Measurements from ENCODE around the gene TMOD2.
A peak's percentile ranks its signal among the peaks of the same experiment; 100 is the strongest.

- TF ChIP-seq, protein P1, sequence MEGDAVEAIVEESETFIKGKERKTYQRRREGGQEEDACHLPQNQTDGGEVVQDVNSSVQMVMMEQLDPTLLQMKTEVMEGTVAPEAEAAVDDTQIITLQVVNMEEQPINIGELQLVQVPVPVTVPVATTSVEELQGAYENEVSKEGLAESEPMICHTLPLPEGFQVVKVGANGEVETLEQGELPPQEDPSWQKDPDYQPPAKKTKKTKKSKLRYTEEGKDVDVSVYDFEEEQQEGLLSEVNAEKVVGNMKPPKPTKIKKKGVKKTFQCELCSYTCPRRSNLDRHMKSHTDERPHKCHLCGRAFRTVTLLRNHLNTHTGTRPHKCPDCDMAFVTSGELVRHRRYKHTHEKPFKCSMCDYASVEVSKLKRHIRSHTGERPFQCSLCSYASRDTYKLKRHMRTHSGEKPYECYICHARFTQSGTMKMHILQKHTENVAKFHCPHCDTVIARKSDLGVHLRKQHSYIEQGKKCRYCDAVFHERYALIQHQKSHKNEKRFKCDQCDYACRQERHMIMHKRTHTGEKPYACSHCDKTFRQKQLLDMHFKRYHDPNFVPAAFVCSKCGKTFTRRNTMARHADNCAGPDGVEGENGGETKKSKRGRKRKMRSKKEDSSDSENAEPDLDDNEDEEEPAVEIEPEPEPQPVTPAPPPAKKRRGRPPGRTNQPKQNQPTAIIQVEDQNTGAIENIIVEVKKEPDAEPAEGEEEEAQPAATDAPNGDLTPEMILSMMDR (IDR thresholded peaks at IDR 0.05): peak in 2 of 6 experiments; percentile 29 to 34
- TF ChIP-seq POLR2AphosphoS5 (IDR thresholded peaks at IDR 0.05) (no peak), POLR2A (IDR thresholded peaks at IDR 0.05) (no peak)
Observed at GRCh38 chr15:51801391-51801835, 50.0 kb downstream of the TMOD2 start.
